Urothelium cell line (cell line): ENCODE measurements around the gene AGAP1.
"Not testable (repeated sequence)": the region's sequence is repeated elsewhere in the genome, so short reads cannot be mapped to it uniquely, and the experiment has no call there.

ENCODE experiments used
- DNase-seq: peaks from one replicate; pipeline ENCODE4 v3.0.0; 2011; ENCODE audit warnings: low spot score, mixed read lengths
- FAIRE-seq: peaks from 2 replicates; lab custom pipeline; 2011; peaks lifted over from hg19 to GRCh38; lab: Jason Lieb, UNC

Gene AGAP1

DNA sequence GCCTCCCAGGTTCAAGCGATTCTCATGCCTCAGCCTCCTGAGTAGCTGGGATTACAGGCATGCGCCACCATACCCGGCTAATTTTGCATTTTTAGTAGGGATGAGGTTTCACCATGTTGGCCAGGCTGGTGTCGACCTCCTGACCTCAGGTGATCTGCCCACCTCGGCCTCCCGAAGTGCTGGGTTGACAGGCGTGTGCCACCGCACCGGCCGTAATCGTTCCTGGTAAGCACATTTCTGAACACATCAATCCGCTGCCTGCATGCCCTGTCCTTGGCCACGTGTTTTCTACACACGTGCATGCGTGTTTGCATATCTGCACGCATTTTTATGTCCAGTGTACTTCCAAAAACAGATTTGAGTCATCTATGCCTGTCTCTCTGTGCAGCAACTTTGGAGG lies 597.0 kb downstream of the AGAP1 start:
- FAIRE-seq, DNase-seq: not testable (repeated sequence)

DNA sequence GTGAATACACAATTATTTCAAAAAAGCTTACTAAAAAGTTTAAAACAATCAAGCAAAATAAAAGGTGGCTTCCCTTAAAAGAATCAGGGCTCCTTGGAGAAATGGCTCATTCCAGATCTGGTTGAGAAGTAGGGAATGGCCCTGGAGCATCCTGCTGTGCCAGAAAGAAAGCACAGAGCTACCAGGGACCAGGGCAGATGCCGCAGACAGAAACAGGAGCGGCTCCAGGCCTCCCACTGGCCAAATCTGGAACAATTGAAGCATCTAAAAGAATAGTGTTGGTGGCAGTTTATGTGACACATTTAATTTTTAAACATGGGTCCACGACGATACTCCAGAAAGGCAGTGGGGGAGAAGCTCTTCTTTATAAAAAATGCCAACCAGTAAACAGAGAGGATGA lies 598.9 kb downstream of the AGAP1 start:
- DNase-seq: no peak
- FAIRE-seq: no peak

GRCh38 chr2:236093134-236093533 lies 599.3 kb downstream of the AGAP1 start:
- FAIRE-seq: no peak

DNA sequence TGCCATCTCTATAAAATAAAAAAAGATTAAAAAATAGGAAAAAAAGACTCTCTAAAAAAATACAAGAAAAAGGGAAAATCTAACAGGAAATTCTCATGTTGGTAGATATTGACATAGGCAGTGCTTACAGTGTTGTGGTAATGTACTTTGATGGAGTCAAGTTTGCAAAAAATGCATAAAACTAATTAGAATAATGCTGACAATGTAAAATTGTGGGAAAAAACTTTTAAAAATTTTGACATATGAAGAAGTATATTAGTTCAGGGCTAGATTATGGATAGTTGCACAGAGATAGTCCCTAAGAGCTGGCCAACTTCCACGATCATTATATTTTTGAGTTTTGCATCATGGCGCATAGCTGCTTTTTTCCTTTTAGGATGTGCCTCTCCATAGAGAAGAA lies 601.7 kb downstream of the AGAP1 start:
- FAIRE-seq (no peak), DNase-seq (no peak)

More at GRCh38 chr2:236093134-236093533, 599.3 kb downstream of the AGAP1 start:
- no peak for DNase-seq

- DNase-seq (no peak), FAIRE-seq (no peak)
Observed at GRCh38 chr2:236101311-236101950, 607.6 kb downstream of the AGAP1 start.

DNA sequence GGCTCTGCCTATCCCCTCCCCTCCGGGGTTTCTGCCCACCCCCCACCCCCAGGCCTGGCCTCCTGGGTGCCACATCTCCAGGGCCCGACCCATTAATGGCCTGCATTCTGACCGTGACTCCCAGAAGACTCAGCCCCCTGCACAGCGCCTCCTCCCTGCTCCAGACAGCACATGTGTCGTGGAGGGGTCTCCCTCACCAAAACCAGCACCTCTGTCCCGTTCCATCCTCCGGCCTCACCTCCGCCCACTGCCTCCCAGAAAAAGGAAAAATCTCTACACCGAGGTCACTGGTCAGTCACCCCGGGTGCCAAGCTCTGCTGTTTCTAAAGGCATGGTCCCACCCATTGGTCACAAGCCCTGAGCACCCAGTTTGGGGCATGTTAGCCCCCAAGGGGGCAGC lies 609.1 kb downstream of the AGAP1 start:
- DNase-seq: no peak
- no peak for FAIRE-seq

GRCh38 chr2:236103981-236104380 lies 610.1 kb downstream of the AGAP1 start:
- no peak for FAIRE-seq
- no peak for DNase-seq

GRCh38 chr2:236105955-236106607 lies 612.2 kb downstream of the AGAP1 start:
- no peak for FAIRE-seq
- no peak for DNase-seq

DNA sequence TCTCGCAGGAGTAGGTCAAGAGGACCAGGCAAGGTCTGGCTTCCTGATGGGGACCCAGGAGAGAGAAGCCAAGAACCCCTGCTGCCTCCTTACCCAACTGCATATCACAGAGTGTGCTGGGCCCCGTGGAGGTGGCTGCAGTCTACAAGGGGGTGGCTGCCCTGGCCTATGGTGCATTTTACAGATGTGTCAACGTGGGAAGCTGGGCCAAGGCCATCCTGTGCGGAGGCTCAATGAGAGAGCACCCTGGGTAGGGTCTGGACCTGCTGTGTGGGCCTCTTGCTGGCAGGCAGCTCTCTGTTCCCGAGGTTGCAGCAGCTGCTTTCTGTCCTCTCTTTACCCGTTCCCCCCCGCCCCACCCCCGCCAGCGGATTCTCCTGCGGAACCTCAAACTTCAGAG lies 612.9 kb downstream of the AGAP1 start:
- no peak for DNase-seq
- no peak for FAIRE-seq

- DNase-seq: no peak
- FAIRE-seq: no peak
Observed at GRCh38 chr2:236107536-236107935, 613.7 kb downstream of the AGAP1 start.

GRCh38 chr2:236107942-236108625 lies 614.2 kb downstream of the AGAP1 start:
- no peak for DNase-seq
- FAIRE-seq: no peak

DNA sequence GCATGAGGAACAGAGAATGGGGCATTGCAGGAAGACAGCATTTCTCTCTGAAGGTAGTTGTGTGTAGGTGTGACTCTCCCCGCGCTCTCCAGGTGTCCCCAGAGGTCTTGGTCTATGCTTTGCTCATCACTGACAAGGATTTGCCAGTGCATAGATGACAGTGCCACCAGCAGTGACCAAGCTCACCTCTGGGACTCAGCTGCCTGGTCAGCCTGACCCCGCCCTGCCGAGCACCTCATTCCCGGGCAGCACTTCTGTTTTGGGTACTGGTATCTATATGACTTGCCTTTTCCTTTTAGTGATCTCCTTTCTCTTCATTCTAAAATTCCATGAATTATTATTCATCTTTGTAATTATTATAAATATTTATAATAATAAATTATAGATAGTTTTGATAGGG lies 615.2 kb downstream of the AGAP1 start:
- no peak for DNase-seq
- no peak for FAIRE-seq

DNA sequence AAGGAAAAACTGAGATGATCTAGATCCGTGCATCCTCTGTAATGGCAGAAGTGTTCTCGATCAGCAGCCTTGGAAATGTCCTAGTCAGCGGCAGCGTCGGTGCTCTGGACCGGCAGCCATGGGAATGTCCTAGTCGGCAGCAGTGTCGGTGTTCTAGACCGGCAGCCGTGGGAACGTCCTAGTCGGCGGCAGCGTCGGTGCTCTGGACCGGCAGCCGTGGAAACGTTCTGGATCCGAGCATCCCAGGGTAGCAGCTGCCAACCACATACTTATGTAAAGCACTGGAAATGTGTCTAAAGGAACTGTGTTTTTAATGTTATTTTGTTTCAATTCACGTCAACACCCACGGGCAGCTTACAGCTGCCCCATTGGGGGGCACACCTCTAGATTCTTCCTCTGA lies 615.6 kb downstream of the AGAP1 start:
- no peak for DNase-seq
- FAIRE-seq: no peak

GRCh38 chr2:236112466-236112865 lies 618.6 kb downstream of the AGAP1 start:
- FAIRE-seq (no peak), DNase-seq (no peak)

DNA sequence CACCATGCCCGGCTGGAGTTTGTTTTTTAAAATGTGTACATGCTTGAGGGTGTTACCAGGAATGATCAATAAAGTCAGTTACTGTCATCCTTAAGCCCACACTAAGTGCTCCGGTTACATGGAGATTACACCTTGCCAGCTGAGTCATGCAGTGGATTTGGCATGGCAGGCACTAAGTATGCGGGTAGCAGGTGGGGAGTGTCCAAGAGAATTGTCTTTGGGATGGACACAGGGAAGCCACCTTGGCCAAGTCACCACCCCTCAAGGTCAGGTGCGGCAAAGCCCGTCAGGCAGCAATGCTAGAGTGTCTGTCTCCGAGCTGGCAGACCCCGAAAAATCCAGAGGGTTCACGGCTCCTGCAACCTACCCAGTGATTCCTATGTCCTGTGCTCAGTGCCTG lies 619.6 kb downstream of the AGAP1 start:
- FAIRE-seq: no peak
- no peak for DNase-seq

DNA sequence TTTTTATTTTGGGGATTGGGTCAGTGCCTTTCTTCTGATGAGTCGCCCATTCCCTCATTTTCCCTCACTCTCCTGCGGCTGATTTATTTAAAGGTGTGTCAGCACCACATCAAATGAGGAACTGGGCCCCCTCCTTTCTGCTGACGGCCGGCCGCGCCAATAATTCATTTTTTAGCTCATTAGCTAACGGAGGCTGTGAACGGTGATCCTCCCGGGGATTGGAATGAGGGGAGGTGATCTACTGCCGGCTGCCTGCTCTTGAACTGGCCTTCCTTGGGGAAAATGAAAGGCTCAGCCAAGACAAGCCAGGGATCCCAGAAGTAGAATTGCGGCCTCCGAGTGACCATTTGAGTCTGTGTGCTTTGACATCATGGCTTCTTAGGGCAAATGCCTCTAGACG lies 620.1 kb downstream of the AGAP1 start:
- DNase-seq (no peak), FAIRE-seq (no peak)

DNA sequence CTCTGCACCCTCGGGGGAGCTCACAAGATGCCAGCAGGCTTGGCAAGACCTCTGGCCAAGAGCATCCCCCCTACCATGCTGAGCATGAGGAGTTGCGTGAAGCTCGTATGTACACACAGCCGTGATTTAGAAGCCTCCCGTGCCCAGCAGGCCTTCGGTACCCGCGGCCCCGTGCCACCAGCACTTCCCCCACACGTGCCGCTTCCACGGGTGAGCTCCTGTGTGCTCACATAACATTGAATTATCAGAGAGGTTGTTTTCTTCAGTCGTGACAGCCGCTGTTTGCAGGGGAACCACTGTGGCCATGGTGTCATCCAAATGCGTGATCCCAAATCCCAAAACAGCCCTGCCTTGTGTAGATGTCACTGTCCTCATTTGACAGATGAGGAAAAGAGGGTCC lies 621.1 kb downstream of the AGAP1 start:
- no peak for DNase-seq
- FAIRE-seq: no peak

DNA sequence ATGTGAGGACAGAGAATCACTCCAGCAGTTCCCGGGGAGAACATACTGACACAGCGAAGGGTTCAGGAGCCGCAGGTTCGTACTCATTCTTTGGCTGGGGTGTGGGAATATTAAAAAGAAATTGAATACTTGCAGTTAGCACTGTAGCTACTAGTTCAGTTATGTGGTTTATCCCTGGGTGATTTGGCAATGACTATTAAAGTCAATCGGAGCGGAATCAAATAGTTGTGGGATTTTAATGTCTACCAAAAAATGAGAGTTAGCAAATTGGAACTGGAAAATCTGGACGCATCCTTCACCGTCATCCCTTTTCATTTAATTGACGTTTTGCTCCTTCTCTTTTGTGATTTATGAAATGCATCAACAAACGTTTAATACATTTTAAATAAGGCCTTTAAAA lies 623.6 kb downstream of the AGAP1 start:
- DNase-seq (no peak), FAIRE-seq (no peak)

DNA sequence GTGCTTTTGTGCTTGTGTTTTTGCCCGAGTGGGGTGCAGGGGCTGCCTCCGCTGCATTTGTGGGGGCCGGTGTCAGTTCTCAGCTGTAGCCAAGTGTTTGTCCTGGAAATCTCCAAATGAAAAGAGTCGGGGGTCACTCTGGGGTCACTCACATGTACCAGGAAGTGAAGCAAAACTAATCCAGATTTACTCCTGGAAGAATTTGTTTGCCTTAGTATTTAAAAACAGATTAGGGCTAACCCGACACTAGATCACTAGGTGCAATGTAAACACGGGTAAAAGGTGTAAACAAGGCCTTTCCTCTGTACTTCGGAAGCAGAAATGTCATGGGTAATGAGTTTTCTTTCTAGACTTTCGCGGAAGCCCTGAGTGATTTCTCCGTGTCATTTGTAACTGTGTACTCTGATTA lies 624.0 kb downstream of the AGAP1 start:
- no peak for DNase-seq
- no peak for FAIRE-seq

DNA sequence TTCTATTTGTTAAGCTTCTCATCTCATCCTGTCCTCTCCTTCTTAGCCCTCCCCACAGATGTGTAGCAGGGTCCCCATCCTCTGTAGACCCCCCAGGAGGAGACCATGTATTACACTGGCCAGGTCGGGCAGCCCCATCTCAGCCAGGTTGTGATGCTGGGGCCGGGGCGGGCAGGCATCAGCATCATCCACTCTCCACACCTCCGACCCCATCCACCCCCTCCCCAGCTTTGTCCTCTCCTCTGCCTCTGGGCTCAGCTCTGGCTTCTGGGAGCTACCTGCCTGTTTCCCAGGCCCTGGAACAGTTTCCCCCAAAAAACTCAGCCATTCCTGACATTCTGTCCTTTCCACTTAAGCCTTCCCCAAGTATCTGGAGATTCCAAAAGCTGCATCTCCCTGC lies 625.2 kb downstream of the AGAP1 start:
- FAIRE-seq: no peak
- no peak for DNase-seq

- peak; percentile 5 for FAIRE-seq
- no peak for DNase-seq
Observed at GRCh38 chr2:236119476-236119875, 625.6 kb downstream of the AGAP1 start.

GRCh38 chr2:236120141-236120601 lies 626.3 kb downstream of the AGAP1 start:
- DNase-seq (no peak), FAIRE-seq (no peak)
